Measurements from ENCODE around the gene GSK3B.

DNA sequence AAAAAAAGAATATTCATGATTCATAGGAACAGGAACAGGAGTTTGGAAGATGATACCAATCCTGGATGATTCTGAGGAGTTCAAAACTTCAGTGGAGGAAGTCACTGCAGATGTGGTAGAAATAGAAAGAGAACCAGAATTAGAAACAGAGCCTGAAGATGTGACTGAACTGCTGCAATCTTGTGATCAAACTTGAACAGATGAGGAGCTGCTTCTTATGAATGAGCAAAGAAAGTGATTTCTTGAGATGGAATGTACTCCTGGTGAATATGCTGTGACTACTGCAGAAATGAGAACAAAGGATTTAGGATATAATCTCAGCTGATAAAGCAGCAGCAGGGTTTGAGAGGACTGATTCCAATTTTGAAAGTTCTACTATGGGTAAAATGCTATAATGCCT, 72.7 kb downstream of the GSK3B start:
- TF ChIP-seq, protein P1, sequence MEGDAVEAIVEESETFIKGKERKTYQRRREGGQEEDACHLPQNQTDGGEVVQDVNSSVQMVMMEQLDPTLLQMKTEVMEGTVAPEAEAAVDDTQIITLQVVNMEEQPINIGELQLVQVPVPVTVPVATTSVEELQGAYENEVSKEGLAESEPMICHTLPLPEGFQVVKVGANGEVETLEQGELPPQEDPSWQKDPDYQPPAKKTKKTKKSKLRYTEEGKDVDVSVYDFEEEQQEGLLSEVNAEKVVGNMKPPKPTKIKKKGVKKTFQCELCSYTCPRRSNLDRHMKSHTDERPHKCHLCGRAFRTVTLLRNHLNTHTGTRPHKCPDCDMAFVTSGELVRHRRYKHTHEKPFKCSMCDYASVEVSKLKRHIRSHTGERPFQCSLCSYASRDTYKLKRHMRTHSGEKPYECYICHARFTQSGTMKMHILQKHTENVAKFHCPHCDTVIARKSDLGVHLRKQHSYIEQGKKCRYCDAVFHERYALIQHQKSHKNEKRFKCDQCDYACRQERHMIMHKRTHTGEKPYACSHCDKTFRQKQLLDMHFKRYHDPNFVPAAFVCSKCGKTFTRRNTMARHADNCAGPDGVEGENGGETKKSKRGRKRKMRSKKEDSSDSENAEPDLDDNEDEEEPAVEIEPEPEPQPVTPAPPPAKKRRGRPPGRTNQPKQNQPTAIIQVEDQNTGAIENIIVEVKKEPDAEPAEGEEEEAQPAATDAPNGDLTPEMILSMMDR (IDR thresholded peaks at IDR 0.05): no peak
- no peak for TF ChIP-seq POLR2A (IDR thresholded peaks at IDR 0.05)

Data from thyroid gland (tissue), 4 donors.